Testis (tissue), 5 donors: Measurements from ENCODE around the gene NXPH4. TPM values are rescaled to one million over a fixed set of nuclear protein-coding genes. Genes with fewer than 3 reads are reported as not detected.
A peak's percentile ranks its signal among the peaks of the same experiment; 100 is the strongest.

Experiments
- DNase-seq: peaks from one replicate; pipeline ENCODE4 v3.0.0-alpha.2; 2019
- H3K27ac ChIP-seq, 2 donors: fragments of 200-600 bp; sonication (generic); one replicate each; pipeline ENCODE4 v1.5.1; 2019
- H3K27me3 ChIP-seq: fragments of 200-600 bp; sonication (generic); one replicate; pipeline ENCODE4 v1.5.1; 2019
- H3K36me3 ChIP-seq: fragments of 200-600 bp; sonication (generic); one replicate; pipeline ENCODE4 v1.5.1; 2017; ENCODE audit warnings: low read depth; ENCODE audit errors: missing control alignments
- H3K4me1 ChIP-seq: fragments of 200-600 bp; sonication (generic); one replicate; pipeline ENCODE4 v1.5.1; 2019
- H3K4me3 ChIP-seq, 2 donors: fragments of 200-600 bp; sonication (generic); one replicate each; pipeline ENCODE4 v1.5.1; 2017 to 2019
- H3K9me3 ChIP-seq: fragments of 200-600 bp; sonication (generic); one replicate; pipeline ENCODE4 v1.5.1; 2017
- POLR2A ChIP-seq: fragments of 450-650 bp; IDR thresholded peaks from one replicate; pipeline ENCODE4 v1.6.1; 2017; ENCODE audit warnings: antibody characterized with exemption, mild to moderate bottlenecking, moderate library complexity
- WGBS, 2 donors: methylation state at CpG; one replicate each; pipeline ENCODE4 v1.1.5; 2018; 5-methylcytosine and 5-hydroxymethylcytosine counted together
- intact Hi-C: fragments of 100-400 bp; cut with DNase I; formaldehyde crosslinking; loops from one replicate; pipeline ENCODE4 v1.15.1; 2023; ENCODE audit warnings: low total_unique reads
- long read RNA-seq, 2 donors: transcript quantifications; one replicate each; lab custom pipeline, GENCODE V29; 2026
- polyA plus RNA-seq: library from polyadenylated mRNA; stranded (reverse); fragments of 350-450 nt; fragmentation: Illumina TruSeq; extraction: RNeasy Lipid Tissue Mini Kit (QIAGEN cat#74804); gene quantifications from one replicate; pipeline ENCODE4 v1.2.3, GENCODE V29; 2014; ENCODE audit warnings: low read depth, low replicate concordance; ENCODE audit not compliant: insufficient read depth
- total RNA-seq, 2 donors: library from RNA; depleted of rRNA; stranded (reverse); fragments of >200 nt; gene quantifications; one replicate each; pipeline ENCODE4 v1.2.3, GENCODE V29; 2016
- TF ChIP-seq, protein P1 (sequence below), 3 experiments: fragments of 450-650 bp in 2 of 3; fragments of 200-600 bp in 1 of 3; sonication (generic) in 1 of 3; IDR thresholded peaks; one replicate each; pipeline ENCODE4 v1.5.1; 2016 to 2019; ENCODE audit warnings: antibody characterized with exemption in 3 of 3, mild to moderate bottlenecking in 2 of 3, moderate library complexity in 1 of 3

Gene NXPH4
- total RNA-seq = 1 to 10 TPM; 7.5 to 7.7 TPM
- polyA plus RNA-seq = 1.8 TPM
- long read RNA-seq, donor 1, partial matches to known transcripts = 0 of 2 reads
- long read RNA-seq, donor 1, other reads (novel, unspliced or antisense) = 0 of 2 reads
- long read RNA-seq, donor 2, transcript NXPH4-201 (2 exons, 1,804 nt) = major isoform, 6 of 6 reads
- long read RNA-seq, donor 2, partial matches to known transcripts = 0 of 6 reads
- long read RNA-seq, donor 2, other reads (novel, unspliced or antisense) = 0 of 6 reads

DNA sequence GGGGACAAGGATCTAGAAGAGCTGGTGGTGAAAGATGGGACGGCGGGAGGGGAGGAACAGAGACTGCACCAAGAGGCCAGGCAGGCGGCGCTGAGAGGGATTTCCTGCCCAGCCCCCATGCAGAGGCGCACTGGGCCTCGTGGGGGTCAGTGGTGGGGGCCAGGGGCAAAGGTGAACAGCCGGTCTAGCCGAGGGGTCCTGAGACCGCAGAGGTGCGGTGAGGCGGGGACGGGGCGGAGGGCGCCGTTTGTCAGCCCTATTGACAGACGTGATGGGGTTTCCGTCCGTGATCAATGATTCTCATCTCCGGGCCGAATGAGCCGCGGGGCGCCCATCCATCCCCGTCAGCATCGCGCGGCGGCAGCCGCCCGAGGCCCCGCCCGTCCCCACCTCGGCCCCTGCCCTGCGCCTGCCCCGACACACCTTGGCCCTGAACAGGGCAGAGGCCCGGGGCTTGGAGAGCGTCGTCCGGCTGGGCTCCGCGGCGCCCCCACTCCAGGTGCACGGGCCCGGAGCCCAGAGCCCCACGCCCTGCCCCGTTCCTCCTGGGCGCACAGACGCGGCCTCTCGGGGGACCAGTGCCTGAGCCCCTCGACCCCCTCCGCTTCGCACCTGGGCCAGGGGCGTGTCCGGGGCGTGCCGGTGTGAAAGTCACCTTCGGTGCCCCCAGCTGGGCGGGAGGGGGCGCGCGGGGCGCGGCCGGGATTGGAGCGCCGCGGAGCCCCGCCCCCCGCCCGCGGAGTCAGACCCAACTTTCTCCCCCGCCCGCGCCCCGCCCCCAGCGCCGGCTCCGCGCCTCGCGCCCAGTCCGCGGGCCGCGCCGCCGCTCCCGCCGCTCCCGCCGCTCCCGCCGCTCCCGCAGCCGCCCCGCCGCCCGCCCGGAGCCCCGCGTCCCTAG lies at the start of gene NXPH4:
TSS of gene NXPH4 (plus strand) at position 781 of the 898 bp plus-strand sequence. CDS start 176 bp downstream, outside the sequence.
- no peak for DNase-seq
- H3K4me3 ChIP-seq = peak within 1 kb of the TSS; percentile 42 to 61
- H3K36me3 ChIP-seq = no peaks in the 10 kb centered on the region
- intact Hi-C loops = no loop called here
- no peaks in the 10 kb centered on the region for H3K9me3 ChIP-seq
- H3K27me3 ChIP-seq = no peaks in the 10 kb centered on the region
- peaks cover 27% of the 10 kb centered on the region for H3K4me1 ChIP-seq
- no peak for TF ChIP-seq POLR2A
- TF ChIP-seq, protein P1, sequence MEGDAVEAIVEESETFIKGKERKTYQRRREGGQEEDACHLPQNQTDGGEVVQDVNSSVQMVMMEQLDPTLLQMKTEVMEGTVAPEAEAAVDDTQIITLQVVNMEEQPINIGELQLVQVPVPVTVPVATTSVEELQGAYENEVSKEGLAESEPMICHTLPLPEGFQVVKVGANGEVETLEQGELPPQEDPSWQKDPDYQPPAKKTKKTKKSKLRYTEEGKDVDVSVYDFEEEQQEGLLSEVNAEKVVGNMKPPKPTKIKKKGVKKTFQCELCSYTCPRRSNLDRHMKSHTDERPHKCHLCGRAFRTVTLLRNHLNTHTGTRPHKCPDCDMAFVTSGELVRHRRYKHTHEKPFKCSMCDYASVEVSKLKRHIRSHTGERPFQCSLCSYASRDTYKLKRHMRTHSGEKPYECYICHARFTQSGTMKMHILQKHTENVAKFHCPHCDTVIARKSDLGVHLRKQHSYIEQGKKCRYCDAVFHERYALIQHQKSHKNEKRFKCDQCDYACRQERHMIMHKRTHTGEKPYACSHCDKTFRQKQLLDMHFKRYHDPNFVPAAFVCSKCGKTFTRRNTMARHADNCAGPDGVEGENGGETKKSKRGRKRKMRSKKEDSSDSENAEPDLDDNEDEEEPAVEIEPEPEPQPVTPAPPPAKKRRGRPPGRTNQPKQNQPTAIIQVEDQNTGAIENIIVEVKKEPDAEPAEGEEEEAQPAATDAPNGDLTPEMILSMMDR (IDR thresholded peaks at IDR 0.05) = no peak
- 2 to 3% methylated on average over 6 to 29 of the region's 102 CpGs for WGBS, 2 donors
- no peak within 1 kb of the TSS for H3K27ac ChIP-seq

DNA sequence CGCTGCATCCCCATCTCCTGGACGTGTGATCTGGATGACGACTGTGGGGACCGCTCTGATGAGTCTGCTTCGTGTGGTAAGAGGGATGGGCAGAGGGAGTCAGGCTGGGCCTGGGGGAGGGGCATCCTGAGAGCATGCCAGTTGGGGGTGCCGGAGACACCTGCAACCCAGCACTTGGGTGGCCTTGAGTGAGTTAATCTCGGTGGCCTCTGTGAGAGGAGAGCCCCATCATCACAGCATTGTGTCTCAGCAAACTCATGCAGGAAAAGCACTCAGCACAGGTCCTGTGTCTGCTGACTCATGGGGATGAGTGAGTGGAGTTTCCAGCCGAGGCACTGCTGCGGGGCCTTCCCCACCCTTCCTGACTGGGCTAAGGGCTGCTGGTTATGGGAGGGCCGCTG lies 49.6 kb upstream of the NXPH4 start:
- H3K36me3 ChIP-seq = no peaks in the 10 kb centered on the region

DNA sequence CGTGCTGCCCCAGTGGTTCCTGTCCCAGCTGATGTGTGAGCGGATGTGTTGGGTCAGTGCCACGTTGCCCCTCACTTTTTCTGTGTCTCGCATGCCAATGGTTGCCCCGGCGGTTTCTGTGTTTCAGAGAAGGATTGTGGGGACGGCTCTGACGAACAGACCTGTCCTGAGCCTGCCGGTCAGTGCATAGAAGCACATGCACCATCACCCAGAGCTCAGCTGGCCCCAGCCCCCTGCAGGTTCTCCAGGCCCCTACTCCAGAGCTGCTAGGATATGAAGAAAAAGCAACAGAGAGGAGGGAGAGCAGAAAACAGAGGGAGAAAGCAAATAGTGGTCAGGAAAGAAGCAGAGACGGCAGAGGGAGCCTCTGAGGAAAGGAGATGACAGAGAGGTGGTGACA lies 48.5 kb upstream of the NXPH4 start:
- no peak for DNase-seq
- H3K27ac ChIP-seq = peak overlapping the region in 1 of 2 donors; percentile 10
- H3K36me3 ChIP-seq = no peaks in the 10 kb centered on the region
- H3K9me3 ChIP-seq = no peaks in the 10 kb centered on the region
- intact Hi-C loops = no loop called here
- H3K4me1 ChIP-seq = peaks cover 39% of the 10 kb centered on the region
- H3K4me3 ChIP-seq = no peak overlapping the region
- TF ChIP-seq POLR2A = no peak
- TF ChIP-seq, protein P1 (IDR thresholded peaks at IDR 0.05) = no peak
- WGBS, 2 donors = 62 to 76% methylated on average over 8 to 10 of the region's 10 CpGs
- H3K27me3 ChIP-seq = no peaks in the 10 kb centered on the region

More for the DNA sequence above, 49.6 kb upstream of the NXPH4 start:
- H3K4me1 ChIP-seq = peaks cover 31% of the 10 kb centered on the region
- no peaks in the 10 kb centered on the region for H3K27me3 ChIP-seq
- no peaks in the 10 kb centered on the region for H3K9me3 ChIP-seq
- TF ChIP-seq, protein P1 (IDR thresholded peaks at IDR 0.05) = no peak
- no peak for TF ChIP-seq POLR2A
- no peak overlapping the region for H3K27ac ChIP-seq
- no peak overlapping the region for H3K4me3 ChIP-seq
- DNase-seq = no peak
- 54% methylated on average over 7 to 10 of the region's 10 CpGs for WGBS, 2 donors
- intact Hi-C loops = no loop called here

DNA sequence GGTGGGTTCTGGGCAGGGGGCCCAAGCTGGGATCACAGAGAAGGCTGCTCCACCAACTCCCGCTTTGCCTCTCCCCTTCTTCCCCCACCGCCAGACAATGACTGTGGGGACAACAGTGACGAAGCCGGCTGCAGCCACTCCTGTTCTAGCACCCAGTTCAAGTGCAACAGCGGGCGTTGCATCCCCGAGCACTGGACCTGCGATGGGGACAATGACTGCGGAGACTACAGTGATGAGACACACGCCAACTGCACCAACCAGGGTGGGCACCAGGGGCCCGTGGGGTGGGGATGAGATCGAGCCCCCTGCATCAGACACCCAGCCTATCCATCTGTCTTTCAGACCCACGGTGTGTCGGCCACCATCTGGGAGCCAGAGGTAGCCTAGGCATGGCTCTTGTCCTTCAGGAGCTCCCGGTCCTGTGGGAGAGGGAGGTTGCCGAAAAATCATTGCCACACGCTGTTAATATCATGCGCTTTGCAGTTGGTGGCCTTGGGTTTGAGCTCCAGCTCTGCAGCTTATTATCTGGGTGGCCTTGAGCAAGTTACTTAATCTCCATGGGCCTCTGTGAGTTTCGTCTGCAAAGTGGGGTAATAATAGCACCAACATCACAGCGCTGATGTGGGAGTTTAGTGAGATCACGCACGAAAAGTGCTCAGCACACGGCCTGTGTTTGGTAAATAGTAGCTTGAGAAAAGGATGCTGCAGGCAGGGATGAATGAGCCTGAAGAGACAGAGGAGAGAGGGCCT lies 47.4 kb upstream of the NXPH4 start:
- H3K27ac ChIP-seq = peak overlapping the region; percentile 34 to 76
- H3K36me3 ChIP-seq = no peaks in the 10 kb centered on the region
- peak; percentile 83 for DNase-seq
- peaks cover 39% of the 10 kb centered on the region for H3K4me1 ChIP-seq
- H3K9me3 ChIP-seq = no peaks in the 10 kb centered on the region
- intact Hi-C loops = no loop called here
- 44 to 56% methylated on average over 13 to 23 of the region's 23 CpGs for WGBS, 2 donors
- no peaks in the 10 kb centered on the region for H3K27me3 ChIP-seq
- H3K4me3 ChIP-seq = no peak overlapping the region
- TF ChIP-seq, protein P1 (IDR thresholded peaks at IDR 0.05) = no peak
- no peak for TF ChIP-seq POLR2A
